GM12865 (cell line): ENCODE measurements around the gene CNTROB.

Experiments used
- DNase-seq: peaks from one replicate; pipeline ENCODE4 v3.0.0; 2010; ENCODE audit warnings: low read depth
- H3K4me3 ChIP-seq: 2 replicates; pipeline ENCODE4 v1.5.1; 2011; ENCODE audit warnings: mild to moderate bottlenecking, low read depth, low read length, control low read depth
- CTCF ChIP-seq: IDR thresholded peaks from 2 replicates; pipeline ENCODE4 v1.5.1; 2011; ENCODE audit warnings: low read length, control low read depth, low read depth, inconsistent platforms; ENCODE audit not compliant: insufficient read depth; ENCODE audit errors: missing control alignments

The CNTROB gene

GRCh38 chr17:7915611-7916384 lies 16.2 kb upstream of the CNTROB start, which contains the start of gene RNF227:
Gene RNF227, minus strand, starts transcription at chr17:7916289. Its CDS starts 94 bp downstream, at chr17:7916195.
- DNase-seq: peak; percentile 94
- peak within 1 kb of the TSS; percentile 73 for H3K4me3 ChIP-seq
- no peak for TF ChIP-seq CTCF

- peak overlapping the region; percentile 52 for H3K4me3 ChIP-seq
- DNase-seq: no peak
- no peak for TF ChIP-seq CTCF
Observed at GRCh38 chr17:7916385-7916682, 15.7 kb upstream of the CNTROB start.

GRCh38 chr17:7916808-7917207 lies 15.2 kb upstream of the CNTROB start:
- no peak for TF ChIP-seq CTCF
- DNase-seq: no peak
- no peak overlapping the region for H3K4me3 ChIP-seq

GRCh38 chr17:7922269-7922844 lies 9.6 kb upstream of the CNTROB start:
- TF ChIP-seq CTCF: no peak
- H3K4me3 ChIP-seq: peak overlapping the region; percentile 24
- DNase-seq: no peak

- H3K4me3 ChIP-seq: peak overlapping the region; percentile 24
- DNase-seq: peak; percentile 72
- TF ChIP-seq CTCF: no peak
Observed at GRCh38 chr17:7922845-7923628, 9.0 kb upstream of the CNTROB start.

GRCh38 chr17:7927596-7927995 lies 4.4 kb upstream of the CNTROB start:
- no peak for DNase-seq
- no peak for TF ChIP-seq CTCF
- H3K4me3 ChIP-seq: no peak overlapping the region
